Activated CD8-positive, alpha-beta T cell treated with anti-CD3 and anti-CD28 coated beads for 36 hours (primary cell): ENCODE data around the gene EEF1A2. TPM values are rescaled to one million over a fixed set of nuclear protein-coding genes. Genes with fewer than 3 reads are reported as not detected.

Experiments
- ATAC-seq: fragments of 200-7000 bp; cut with Tn5 transposase; one replicate; pipeline ENCODE4 v1.10.0; 2021; ENCODE audit warnings: mild to moderate bottlenecking, moderate library complexity
- CTCF ChIA-PET: fragments of 350-600 bp; sonication (Branson Sonifier 250); formaldehyde crosslinking; loops from one replicate; lab custom pipeline; 2021; ENCODE audit warnings: antibody characterized with exemption; lab: Charles Lee
- POLR2A ChIA-PET: fragments of 350-600 bp; sonication (Branson Sonifier 250); formaldehyde crosslinking; loops from one replicate; lab custom pipeline; 2021; ENCODE audit warnings: antibody characterized with exemption; lab: Charles Lee
- DNase-seq: peaks from one replicate; pipeline ENCODE4 v3.0.0-alpha.2; 2020
- H3K27ac Mint-ChIP-seq: one replicate; pipeline ENCODE4 v1.8.0; 2021; ENCODE audit warnings: mild to moderate bottlenecking, mixed read lengths
- H3K27me3 Mint-ChIP-seq: one replicate; pipeline ENCODE4 v1.8.0; 2021; ENCODE audit warnings: mixed read lengths
- H3K36me3 Mint-ChIP-seq: one replicate; pipeline ENCODE4 v1.8.0; 2021; ENCODE audit warnings: low read depth, mixed read lengths
- H3K4me1 Mint-ChIP-seq: one replicate; pipeline ENCODE4 v1.8.0; 2021; ENCODE audit warnings: low read depth, mixed read lengths
- H3K4me3 Mint-ChIP-seq: one replicate; pipeline ENCODE4 v1.8.0; 2021; ENCODE audit warnings: mild to moderate bottlenecking, moderate library complexity, mixed read lengths
- H3K9me3 Mint-ChIP-seq: one replicate; pipeline ENCODE4 v1.8.0; 2021; ENCODE audit warnings: mixed read lengths
- intact Hi-C: fragments of 100-400 bp; cut with micrococcal nuclease; formaldehyde crosslinking; loops from one replicate; pipeline ENCODE4 v1.10.0; 2022
- total RNA-seq, 2 experiments: library from RNA; stranded (reverse); gene quantifications; one replicate each; pipeline ENCODE4 v1.2.3, GENCODE V29; 2021
- TF ChIP-seq, protein P1 (sequence below): fragments of 200-600 bp; IDR thresholded peaks from one replicate; pipeline ENCODE4 v1.8.0; 2022; ENCODE audit warnings: antibody characterized with exemption, mild to moderate bottlenecking

The EEF1A2 gene
- total RNA-seq, 2 experiments from 2014 or later, result 1.4 to 2.2 TPM

DNA sequence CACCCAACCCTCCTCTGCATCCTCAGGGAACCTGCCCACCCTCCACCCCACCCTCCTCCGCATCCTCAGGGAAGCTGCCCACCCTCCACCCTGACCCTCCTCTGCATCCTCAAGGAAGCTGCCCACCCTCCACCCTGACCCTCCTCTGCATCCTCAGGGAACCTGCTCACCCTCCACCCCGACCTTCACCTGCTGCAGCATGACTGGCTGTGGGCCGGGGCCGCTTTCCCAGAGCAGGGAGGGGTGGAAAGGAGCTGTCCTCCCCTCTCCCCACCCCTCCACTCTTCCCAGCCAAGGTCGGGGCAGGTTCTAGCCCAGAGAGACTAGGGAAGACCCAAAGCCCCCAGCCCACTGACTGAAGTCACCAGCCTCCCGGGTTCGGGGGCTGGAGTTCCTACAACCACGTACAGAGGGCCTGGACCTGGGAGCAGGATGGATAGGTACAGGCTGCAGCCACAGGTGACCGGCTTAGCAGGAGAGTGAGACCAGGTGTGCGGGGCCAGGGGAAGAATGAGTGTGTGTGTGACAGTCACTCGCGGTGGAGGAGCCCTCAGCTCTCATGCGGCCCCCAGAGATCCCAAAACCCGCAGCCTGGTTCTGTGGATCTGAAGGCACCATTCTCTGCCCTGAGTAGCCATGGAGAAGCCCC lies 11.6 kb downstream of the EEF1A2 start:
- TF ChIP-seq, protein P1, sequence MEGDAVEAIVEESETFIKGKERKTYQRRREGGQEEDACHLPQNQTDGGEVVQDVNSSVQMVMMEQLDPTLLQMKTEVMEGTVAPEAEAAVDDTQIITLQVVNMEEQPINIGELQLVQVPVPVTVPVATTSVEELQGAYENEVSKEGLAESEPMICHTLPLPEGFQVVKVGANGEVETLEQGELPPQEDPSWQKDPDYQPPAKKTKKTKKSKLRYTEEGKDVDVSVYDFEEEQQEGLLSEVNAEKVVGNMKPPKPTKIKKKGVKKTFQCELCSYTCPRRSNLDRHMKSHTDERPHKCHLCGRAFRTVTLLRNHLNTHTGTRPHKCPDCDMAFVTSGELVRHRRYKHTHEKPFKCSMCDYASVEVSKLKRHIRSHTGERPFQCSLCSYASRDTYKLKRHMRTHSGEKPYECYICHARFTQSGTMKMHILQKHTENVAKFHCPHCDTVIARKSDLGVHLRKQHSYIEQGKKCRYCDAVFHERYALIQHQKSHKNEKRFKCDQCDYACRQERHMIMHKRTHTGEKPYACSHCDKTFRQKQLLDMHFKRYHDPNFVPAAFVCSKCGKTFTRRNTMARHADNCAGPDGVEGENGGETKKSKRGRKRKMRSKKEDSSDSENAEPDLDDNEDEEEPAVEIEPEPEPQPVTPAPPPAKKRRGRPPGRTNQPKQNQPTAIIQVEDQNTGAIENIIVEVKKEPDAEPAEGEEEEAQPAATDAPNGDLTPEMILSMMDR, result no peak
- DNase-seq (no peak), ATAC-seq (no peak)
- POLR2A ChIA-PET, result no interaction called here
- Mint-ChIP-seq H3K36me3 (no peaks in the 10 kb centered on the region), H3K4me1 (no peaks in the 10 kb centered on the region), H3K9me3 (no peaks in the 10 kb centered on the region), H3K27me3 (peaks cover 25% of the 10 kb centered on the region), H3K27ac (no peak overlapping the region), H3K4me3 (no peak overlapping the region)
- intact Hi-C loops, result no loop called here
- CTCF ChIA-PET, result no interaction called here

DNA sequence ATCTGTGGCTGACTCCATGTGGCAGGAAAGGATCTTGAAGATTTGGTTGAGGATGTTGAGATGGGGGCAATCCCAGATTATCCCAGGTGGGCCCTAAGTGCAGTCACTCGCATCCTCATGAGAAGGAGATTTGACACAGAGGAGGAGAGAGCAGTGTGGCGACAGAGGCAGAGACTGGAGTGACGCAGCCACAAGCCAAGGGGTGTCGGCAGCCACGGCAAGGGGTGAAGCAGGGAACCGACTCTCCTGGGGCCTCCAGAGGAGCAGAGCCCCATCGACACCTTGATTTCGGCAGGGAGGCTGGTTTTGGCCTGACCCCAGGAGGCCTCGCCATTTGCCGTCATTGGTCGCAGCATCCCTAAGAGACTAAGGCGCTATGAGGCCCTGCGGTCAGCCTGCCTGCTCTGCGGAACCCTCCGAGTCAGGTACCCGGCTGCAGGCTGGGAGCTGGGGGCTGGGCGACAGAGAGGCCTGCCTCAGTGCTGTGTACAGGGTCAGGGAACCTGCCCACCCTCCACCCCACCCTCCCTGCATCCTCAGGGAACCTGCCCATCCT lies 12.5 kb downstream of the EEF1A2 start:
- ChIA-PET CTCF (no interaction called here), POLR2A (no interaction called here)
- peaks cover 25% of the 10 kb centered on the region for H3K27me3 Mint-ChIP-seq
- ATAC-seq (no peak), DNase-seq (no peak)
- intact Hi-C loops, result no loop called here
- TF ChIP-seq, protein P1, result no peak
- H3K4me1 Mint-ChIP-seq, result no peaks in the 10 kb centered on the region
- no peaks in the 10 kb centered on the region for H3K9me3 Mint-ChIP-seq
- no peak overlapping the region for H3K4me3 Mint-ChIP-seq
- no peaks in the 10 kb centered on the region for H3K36me3 Mint-ChIP-seq
- H3K27ac Mint-ChIP-seq, result no peak overlapping the region

DNA sequence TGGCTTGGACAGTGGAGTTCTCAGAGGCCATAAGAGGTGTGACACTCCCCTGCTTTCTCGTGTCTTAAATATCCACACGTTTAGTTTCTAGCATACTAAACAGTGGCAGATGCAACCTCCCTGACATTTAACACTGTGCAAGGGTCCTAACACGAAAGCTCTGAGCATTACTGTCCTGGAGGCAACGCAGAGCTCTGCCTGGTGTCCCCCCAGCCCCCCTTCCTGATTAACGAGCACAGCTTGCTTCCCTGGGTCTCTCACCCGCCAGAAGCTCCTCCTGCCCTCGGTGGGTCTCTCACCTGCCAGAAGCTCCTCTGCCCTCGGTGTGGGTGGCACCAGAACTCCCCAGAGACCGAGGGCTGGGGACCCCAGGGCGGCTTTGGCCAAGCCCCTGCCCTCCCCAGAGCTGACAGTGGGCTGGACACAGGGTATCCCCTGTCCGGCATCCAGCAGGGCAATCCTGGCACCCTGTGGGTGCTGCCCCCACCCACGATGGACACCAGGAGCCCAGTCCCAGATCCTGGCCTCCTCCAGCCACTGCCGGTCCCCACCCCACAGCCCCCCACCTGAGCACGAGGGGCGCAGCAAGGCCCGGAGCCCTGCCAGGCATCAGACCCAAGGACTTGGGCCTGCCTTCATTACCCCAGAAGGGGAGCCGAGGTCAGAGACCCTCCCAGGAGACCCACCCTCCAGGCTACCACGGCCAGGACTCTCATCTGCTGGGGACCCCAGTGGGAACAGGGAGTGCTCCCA lies 14.1 kb downstream of the EEF1A2 start:
- DNase-seq (no peak), ATAC-seq (no peak)
- no peaks in the 10 kb centered on the region for H3K9me3 Mint-ChIP-seq
- POLR2A ChIA-PET, result no interaction called here
- CTCF ChIA-PET, result interaction anchor here (1.1 kb wide), 1 partner anchor 12 kb away, joined by 3 read pairs; no protein-coding TSS in a partner anchor
- no peak overlapping the region for H3K27ac Mint-ChIP-seq
- TF ChIP-seq, protein P1, result no peak
- peaks cover 29% of the 10 kb centered on the region for H3K27me3 Mint-ChIP-seq
- H3K4me3 Mint-ChIP-seq, result no peak overlapping the region
- no peaks in the 10 kb centered on the region for H3K36me3 Mint-ChIP-seq
- intact Hi-C loops, result no loop called here
- no peaks in the 10 kb centered on the region for H3K4me1 Mint-ChIP-seq

DNA sequence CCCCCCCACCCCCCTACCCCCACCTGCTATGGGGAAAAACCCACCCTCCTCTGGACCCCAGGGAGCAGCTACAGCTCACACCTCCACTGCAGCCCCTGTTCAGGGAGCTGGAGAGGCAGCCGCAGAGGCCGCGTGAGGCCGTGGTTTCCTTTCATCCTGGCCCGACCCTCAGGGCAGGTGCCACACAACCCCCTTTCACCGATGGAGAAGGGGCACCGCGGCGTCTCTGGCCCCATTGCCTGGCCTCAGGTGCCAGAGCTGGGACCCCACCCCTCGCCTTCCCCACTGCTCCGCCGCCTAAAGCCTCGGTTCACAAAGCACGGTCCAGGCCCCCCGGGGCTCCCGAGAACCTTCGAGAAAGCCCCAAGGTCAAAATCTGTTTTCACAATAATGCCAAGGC lies 14.6 kb downstream of the EEF1A2 start:
- POLR2A ChIA-PET, result no interaction called here
- Mint-ChIP-seq H3K4me1 (no peaks in the 10 kb centered on the region), H3K36me3 (no peaks in the 10 kb centered on the region), H3K27me3 (peaks cover 28% of the 10 kb centered on the region), H3K9me3 (no peaks in the 10 kb centered on the region), H3K4me3 (no peak overlapping the region), H3K27ac (no peak overlapping the region)
- CTCF ChIA-PET, result no interaction called here
- DNase-seq (no peak), ATAC-seq (no peak)
- intact Hi-C loops, result no loop called here
- TF ChIP-seq, protein P1, result no peak

DNA sequence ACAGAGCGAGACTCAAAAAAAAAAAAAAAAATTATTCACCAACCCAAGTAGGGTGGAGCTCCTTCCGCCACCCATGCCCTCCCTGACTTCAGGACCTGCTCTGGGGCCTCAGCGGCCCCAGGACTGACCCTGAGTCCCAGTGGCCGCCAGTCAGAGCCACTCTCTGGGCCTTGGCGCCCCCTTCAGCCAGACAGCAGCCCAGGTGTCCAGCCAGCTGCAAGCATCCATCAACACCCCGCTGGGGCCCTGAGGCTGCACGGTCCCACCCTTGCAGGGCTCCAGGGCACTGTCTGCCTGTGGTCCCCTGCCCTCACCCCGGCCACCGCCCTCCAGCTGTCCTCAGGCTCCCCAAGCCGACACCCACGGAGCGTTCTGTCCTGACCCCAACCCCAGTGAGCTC lies 15.0 kb downstream of the EEF1A2 start:
- no peaks in the 10 kb centered on the region for H3K9me3 Mint-ChIP-seq
- POLR2A ChIA-PET, result no interaction called here
- no peak overlapping the region for H3K27ac Mint-ChIP-seq
- DNase-seq, result peak; percentile 26
- intact Hi-C loops, result no loop called here
- TF ChIP-seq, protein P1, result no peak
- no peak overlapping the region for H3K4me3 Mint-ChIP-seq
- no peaks in the 10 kb centered on the region for H3K4me1 Mint-ChIP-seq
- CTCF ChIA-PET, result interaction anchor here (0.8 kb wide), 1 partner anchor 13 kb away, joined by 3 read pairs; no protein-coding TSS in a partner anchor
- peaks cover 27% of the 10 kb centered on the region for H3K27me3 Mint-ChIP-seq
- H3K36me3 Mint-ChIP-seq, result no peaks in the 10 kb centered on the region
- no peak for ATAC-seq
